IMR-90 (cell line): Measurements from ENCODE around the gene TENM4.

Experiments
- BHLHE40 ChIP-seq: fragments of 150-350 bp; IDR thresholded peaks from 2 replicates; pipeline ENCODE4 v1.6.1; 2016; ENCODE audit warnings: mild to moderate bottlenecking, low read depth, low read length
- CEBPB ChIP-seq: IDR thresholded peaks from 2 replicates; pipeline ENCODE4 v1.6.1; 2012; ENCODE audit warnings: low read depth, low read length, improper control_type of control experiment
- CHD1 ChIP-seq: IDR thresholded peaks from 2 replicates; pipeline ENCODE4 v1.6.1; 2012; ENCODE audit warnings: low read depth, low read length, improper control_type of control experiment
- CTCF ChIP-seq: conservative IDR thresholded peaks from 2 replicates; pipeline ENCODE4 v1.5.1; 2012; ENCODE audit warnings: mild to moderate bottlenecking, low read depth, low read length, improper control_type of control experiment
- ELK1 ChIP-seq: fragments of 150-350 bp; IDR thresholded peaks from 2 replicates; pipeline ENCODE4 v1.6.1; 2016; ENCODE audit warnings: low read depth, mild to moderate bottlenecking, low read length, moderate library complexity, borderline replicate concordance
- FOS ChIP-seq: fragments of 150-350 bp; IDR thresholded peaks from 2 replicates; pipeline ENCODE4 v1.6.1; 2016; ENCODE audit warnings: low read depth, low read length
- MAFK ChIP-seq: IDR thresholded peaks from 2 replicates; pipeline ENCODE4 v1.6.1; 2012; ENCODE audit warnings: low read depth, low read length, improper control_type of control experiment
- MAZ ChIP-seq: IDR thresholded peaks from 2 replicates; pipeline ENCODE4 v1.6.1; 2012; ENCODE audit warnings: low read depth, mild to moderate bottlenecking, low read length, improper control_type of control experiment, moderate library complexity, borderline replicate concordance
- MXI1 ChIP-seq: IDR thresholded peaks from 2 replicates; pipeline ENCODE4 v1.6.1; 2012; ENCODE audit warnings: low read depth, mild to moderate bottlenecking, low read length, moderate library complexity, borderline replicate concordance
- NFE2L2 ChIP-seq: fragments of 150-350 bp; IDR thresholded peaks from 2 replicates; pipeline ENCODE4 v1.6.1; 2016; ENCODE audit warnings: low read depth, mild to moderate bottlenecking, low read length
- POLR2A ChIP-seq: IDR thresholded peaks from 2 replicates; pipeline ENCODE4 v1.6.1; 2012; ENCODE audit warnings: mild to moderate bottlenecking, low read depth, low read length
- RAD21 ChIP-seq: IDR thresholded peaks from 2 replicates; pipeline ENCODE4 v1.6.1; 2012; ENCODE audit warnings: low read length, improper control_type of control experiment
- SMC3 ChIP-seq: fragments of 150-350 bp; IDR thresholded peaks from 2 replicates; pipeline ENCODE4 v1.6.1; 2016; ENCODE audit warnings: low read depth, mild to moderate bottlenecking, antibody characterized with exemption, low read length, moderate library complexity
- USF2 ChIP-seq: fragments of 150-350 bp; IDR thresholded peaks from 2 replicates; pipeline ENCODE4 v1.6.1; 2017; ENCODE audit warnings: mild to moderate bottlenecking, antibody characterized with exemption, low read length, low read depth

GRCh38 chr11:79470161-79470560 lies 29.3 kb upstream of the TENM4 start:
- no peak for TF ChIP-seq CTCF
- no peak for TF ChIP-seq NFE2L2
- no peak for TF ChIP-seq RAD21
- no peak for TF ChIP-seq POLR2A
- no peak for TF ChIP-seq CHD1
- no peak for TF ChIP-seq BHLHE40
- no peak for TF ChIP-seq USF2
- TF ChIP-seq MAFK, result no peak
- TF ChIP-seq SMC3, result no peak
- no peak for TF ChIP-seq FOS
- TF ChIP-seq CEBPB, result no peak
- TF ChIP-seq MXI1, result no peak
- no peak for TF ChIP-seq MAZ
- TF ChIP-seq ELK1, result no peak
